Stimulated activated naive CD8-positive, alpha-beta T cell treated with anti-CD3 and anti-CD28 coated beads, Interleukin-15, Interleukin-2, amounts not matched to agents 100 U/mL and 50 U/mL, for 24 hours (primary cell): ENCODE measurements around the gene MYBBP1A.
A peak's percentile ranks its signal among the peaks of the same experiment; 100 is the strongest.

Source experiments
- ATAC-seq: fragments of 150-1000 bp; cut with Tn5 transposase; one replicate; pipeline ENCODE4 v1.10.0; 2021
- DNase-seq: peaks from one replicate; pipeline ENCODE4 v3.0.0; 2021

MYBBP1A gene

DNA sequence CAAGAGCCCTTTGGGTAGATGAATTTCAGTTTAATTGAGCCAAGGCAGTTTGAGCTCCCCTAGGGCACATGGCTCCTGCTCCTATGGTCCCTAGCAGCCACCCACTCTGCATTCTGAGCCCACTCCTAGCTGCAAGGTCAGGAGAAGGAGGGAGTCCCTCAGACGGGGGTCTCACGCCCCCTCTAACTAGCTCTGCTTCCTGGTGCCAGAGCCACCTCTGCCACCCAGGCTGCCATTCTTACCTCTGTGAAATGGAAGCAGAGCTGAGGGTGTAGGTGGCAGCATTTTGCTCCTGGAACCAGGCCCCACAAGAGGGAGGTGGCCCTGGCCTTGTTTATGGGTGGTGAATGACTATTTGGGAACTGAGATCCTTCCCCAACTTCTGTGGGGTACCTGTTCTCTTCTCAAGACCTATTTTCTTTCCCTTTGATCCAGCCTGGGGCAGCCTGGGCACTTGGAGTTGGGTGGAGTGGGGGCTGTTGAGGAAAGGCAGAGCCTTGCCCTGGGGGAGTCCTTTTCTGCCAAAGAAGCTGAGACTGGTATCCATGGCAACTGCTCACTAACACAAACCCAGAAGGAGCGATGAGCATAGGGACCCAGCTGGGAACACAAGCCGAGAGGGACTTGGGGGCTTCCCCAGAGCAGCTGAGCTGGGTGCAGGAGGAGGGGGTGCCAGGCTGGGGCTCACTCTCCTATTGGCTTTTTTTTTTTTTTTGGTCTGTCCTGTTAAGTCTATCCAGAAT is 51.7 kb downstream of the MYBBP1A start:
- DNase-seq (no peak), ATAC-seq (no peak)

DNA sequence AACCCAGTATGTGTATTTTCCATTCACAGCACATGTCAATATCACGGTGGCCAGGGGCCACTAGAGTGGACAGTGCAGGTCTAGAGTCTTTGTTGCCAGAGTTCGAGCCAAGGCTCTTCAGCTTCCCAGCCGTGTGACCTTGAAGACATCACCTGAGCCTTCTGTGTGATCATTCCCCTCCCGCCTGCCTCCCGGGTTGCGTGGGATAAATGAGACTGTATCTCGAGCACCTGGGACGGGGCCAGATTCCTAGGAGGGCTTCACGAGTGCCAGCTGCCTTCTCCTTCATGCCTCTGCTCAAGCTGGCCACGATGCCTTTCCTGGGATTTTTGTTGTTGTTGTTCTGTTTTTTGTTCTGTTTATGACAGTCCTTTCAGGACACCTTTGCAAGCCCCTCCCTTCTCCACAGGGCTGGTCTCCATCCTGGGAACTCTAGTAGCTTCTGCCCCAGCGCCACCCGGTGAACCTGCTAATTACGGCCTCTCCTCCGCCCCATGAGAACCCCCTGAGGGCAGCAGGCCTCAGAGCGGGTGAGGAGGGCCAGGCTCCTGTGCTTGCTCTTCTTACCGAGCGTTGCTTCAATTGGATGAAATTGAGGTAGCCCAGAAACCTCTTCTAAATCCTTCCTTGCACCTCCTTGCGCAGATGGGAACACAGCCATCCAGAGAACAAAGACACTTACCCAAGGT is 52.6 kb downstream of the MYBBP1A start:
- ATAC-seq: no peak
- DNase-seq: no peak

- ATAC-seq: no peak
- DNase-seq: no peak
Measured at GRCh38 chr17:4501295-4501949, 53.8 kb downstream of the MYBBP1A start.

DNA sequence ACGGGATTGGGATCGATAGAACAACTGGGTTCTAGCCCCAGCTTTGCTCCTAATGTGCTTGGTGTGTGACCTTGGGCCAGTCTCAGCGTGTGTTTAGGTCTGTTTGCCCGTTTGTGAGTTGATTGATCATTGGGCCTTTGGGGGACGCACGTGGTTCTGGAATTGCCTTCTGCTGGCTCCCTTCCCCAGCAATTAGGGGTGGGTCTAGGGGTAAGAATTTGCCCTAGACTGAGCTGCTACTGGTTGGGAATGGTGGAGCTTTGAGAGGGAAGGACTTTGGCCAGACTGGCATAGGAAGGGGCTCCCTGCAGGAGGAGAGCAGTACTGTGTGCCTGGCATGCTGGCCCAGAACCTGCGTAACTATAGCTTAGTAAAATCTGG is 55.0 kb downstream of the MYBBP1A start:
- no peak for ATAC-seq
- no peak for DNase-seq

DNA sequence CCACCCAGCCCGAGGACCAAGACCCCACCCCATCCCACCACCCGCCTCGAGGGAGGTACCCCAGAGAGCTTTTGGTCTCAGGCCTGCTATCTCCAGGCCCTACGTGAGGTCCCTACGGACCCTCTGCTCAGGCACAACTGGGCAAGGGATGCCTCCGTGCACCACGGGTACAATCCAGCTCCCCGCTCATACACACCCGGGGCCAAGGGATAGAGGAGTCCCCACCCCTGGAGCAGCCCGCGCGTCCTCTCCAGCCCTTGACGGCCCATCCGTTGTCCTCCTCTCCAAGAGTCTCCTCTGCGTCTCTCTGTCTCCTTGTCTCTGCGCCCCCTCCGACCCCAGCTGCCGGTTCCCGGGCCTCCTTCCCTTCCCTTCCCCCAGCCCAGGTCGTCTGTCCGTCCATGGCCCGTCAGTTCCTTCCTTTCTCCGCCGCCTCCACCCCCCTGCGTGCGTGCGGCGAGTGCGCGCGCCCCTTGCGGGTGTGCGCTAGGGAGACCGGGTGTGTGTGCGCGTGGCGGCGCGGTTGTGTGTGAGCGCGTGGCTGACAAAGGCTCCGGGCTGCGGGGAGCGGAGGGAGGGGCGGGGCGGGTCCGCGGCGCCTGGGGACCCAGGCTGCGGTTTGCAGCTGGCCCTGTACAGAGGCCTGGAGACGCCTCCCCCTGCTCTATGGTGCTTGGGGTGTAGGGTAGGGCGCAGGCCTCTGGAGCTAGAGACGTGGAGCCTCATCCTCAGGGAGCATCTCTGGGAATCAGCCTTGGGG is 55.6 kb downstream of the MYBBP1A start:
- ATAC-seq (peak; percentile 8), DNase-seq (no peak)

- ATAC-seq: peak; percentile 76
- DNase-seq: peak; percentile 70
Measured at GRCh38 chr17:4498461-4499397, 56.5 kb downstream of the MYBBP1A start, which contains the start of gene SPNS2. TSS of gene SPNS2 (plus strand) at chr17:4498881. CDS start at chr17:4499048, 167 bp downstream.

GRCh38 chr17:4497101-4497824 is 57.9 kb downstream of the MYBBP1A start:
- ATAC-seq (no peak), DNase-seq (no peak)

- peak; percentile 36 for ATAC-seq
- DNase-seq: no peak
Measured at GRCh38 chr17:4492721-4493561, 62.2 kb downstream of the MYBBP1A start.

DNA sequence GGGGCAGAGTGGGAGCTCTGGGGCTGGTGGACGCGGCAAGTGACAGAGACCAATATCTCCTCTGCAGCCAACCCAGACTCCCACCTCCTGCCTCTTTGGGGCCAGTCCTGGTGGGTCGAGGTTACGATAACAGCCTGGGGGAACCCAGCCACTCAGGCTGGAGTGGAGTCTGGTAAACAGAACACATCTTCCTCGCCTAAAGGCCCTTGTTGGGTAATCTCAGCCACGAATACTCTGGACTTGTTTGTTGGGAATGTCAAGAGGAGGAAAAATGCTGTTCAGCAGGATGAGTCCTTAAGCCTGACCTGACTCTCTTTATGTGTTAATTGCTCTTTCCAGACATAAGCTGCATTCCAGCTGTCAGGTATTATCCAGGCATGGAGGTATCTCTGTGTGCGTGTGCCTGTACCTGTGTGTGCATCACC is 64.5 kb downstream of the MYBBP1A start:
- DNase-seq: no peak
- ATAC-seq: no peak

- no peak for DNase-seq
- ATAC-seq: no peak
Measured at GRCh38 chr17:4490109-4490591, 65.0 kb downstream of the MYBBP1A start.

DNA sequence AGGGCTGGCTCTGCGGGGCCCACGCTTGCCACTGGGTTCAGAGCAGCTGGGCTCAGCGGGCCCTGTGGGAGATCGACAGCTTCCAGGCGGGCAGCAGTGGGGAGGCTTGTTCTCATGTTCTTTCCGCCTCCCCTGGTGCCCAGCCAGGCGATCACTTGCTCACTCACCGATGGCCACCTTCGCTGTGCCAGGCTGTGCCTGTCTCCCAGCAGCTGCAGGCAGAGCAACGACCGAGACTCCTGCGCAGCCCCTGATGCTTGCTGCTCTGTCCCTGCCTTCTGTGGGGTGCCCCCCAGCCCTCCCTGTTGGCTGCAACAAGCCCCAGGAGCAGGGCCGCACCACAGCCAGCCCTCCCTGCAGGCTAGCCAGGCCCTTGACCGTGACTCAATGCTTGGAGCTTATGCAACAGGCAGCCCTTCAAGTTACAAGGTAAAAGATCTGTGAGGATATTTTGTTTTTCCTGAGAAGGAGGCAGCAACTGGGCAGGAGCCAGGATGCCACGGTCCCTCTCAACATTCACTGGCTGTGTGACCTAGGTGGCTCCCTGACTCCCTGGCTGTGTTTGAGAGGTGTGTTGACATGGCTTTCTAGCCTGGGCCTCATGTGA is 66.1 kb downstream of the MYBBP1A start:
- DNase-seq (no peak), ATAC-seq (no peak)
